HG02884 (cell line): ENCODE measurements around the gene ZNF853.

Source experiments
- ATAC-seq: cut with Tn5 transposase; IDR thresholded peaks from one replicate; pipeline ENCODE4 v1.9.1; 2021; ENCODE audit warnings: mild to moderate bottlenecking, moderate library complexity; ENCODE audit not compliant: unreplicated experiment

The ZNF853 gene

GRCh38 chr7:6604458-6604857 is 11.0 kb upstream of the ZNF853 start:
- ATAC-seq: no peak

GRCh38 chr7:6606866-6607583 is 8.4 kb upstream of the ZNF853 start:
- no peak for ATAC-seq

- no peak for ATAC-seq
These were observed 7.8 kb upstream of the ZNF853 start for GRCh38 chr7:6607651-6608051.

- no peak for ATAC-seq
These were observed 7.3 kb upstream of the ZNF853 start for GRCh38 chr7:6608081-6608480.

GRCh38 chr7:6608794-6609193 is 6.6 kb upstream of the ZNF853 start:
- ATAC-seq: no peak

- no peak for ATAC-seq
These were observed 2.6 kb upstream of the ZNF853 start for GRCh38 chr7:6612819-6613218.

GRCh38 chr7:6613706-6614105 is 1.7 kb upstream of the ZNF853 start:
- no peak for ATAC-seq

- ATAC-seq: no peak
These were observed 529 bp downstream of the ZNF853 start for GRCh38 chr7:6615723-6616555.

- ATAC-seq: no peak
These were observed 1.6 kb downstream of the ZNF853 start for GRCh38 chr7:6616854-6617643.

- ATAC-seq: no peak
These were observed 3.2 kb downstream of the ZNF853 start for GRCh38 chr7:6618621-6619020.

GRCh38 chr7:6619961-6620360 is 4.6 kb downstream of the ZNF853 start:
- no peak for ATAC-seq

- ATAC-seq: no peak
These were observed 6.1 kb downstream of the ZNF853 start for GRCh38 chr7:6621195-6622133.

GRCh38 chr7:6622134-6622710 is 6.8 kb downstream of the ZNF853 start:
- no peak for ATAC-seq

GRCh38 chr7:6623589-6624245 is 8.3 kb downstream of the ZNF853 start:
- ATAC-seq: no peak

GRCh38 chr7:6624246-6624611 is 8.8 kb downstream of the ZNF853 start:
- no peak for ATAC-seq

GRCh38 chr7:6628045-6628444 is 12.6 kb downstream of the ZNF853 start:
- ATAC-seq: no peak

GRCh38 chr7:6630007-6630849 is 14.8 kb downstream of the ZNF853 start:
- ATAC-seq: no peak

- ATAC-seq: no peak
These were observed 16.2 kb downstream of the ZNF853 start for GRCh38 chr7:6631605-6632004.

- no peak for ATAC-seq
These were observed 18.6 kb downstream of the ZNF853 start for GRCh38 chr7:6634021-6634420.
